Right atrium auricular region (tissue), 2 donors: Measurements from ENCODE around the gene CFAP20. TPM values are rescaled to one million over a fixed set of nuclear protein-coding genes. Genes with fewer than 3 reads are reported as not detected.
"Not testable (repeated sequence)": the region's sequence is repeated elsewhere in the genome, so short reads cannot be mapped to it uniquely, and the experiment has no call there.

Source experiments
- DNase-seq: peaks from one replicate; pipeline ENCODE4 v3.0.0-alpha.2; 2019; ENCODE audit warnings: low spot score
- H3K27ac ChIP-seq, 2 donors: fragments of 200-600 bp; sonication (generic); 1 replicate in 1 of 2; 2 replicates in 1 of 2; pipeline ENCODE4 v1.5.1; 2016 to 2019
- H3K27me3 ChIP-seq, 2 donors: fragments of 200-600 bp; sonication (generic); one replicate each; pipeline versions ENCODE4 v1.5.1 to v1.6.0; 2017 to 2019
- H3K36me3 ChIP-seq: fragments of 200-600 bp; sonication (generic); one replicate; pipeline ENCODE4 v1.5.1; 2016
- H3K4me1 ChIP-seq, 2 donors: fragments of 200-600 bp; sonication (generic); one replicate each; pipeline versions ENCODE4 v1.5.1 to v1.6.0; 2017 to 2019
- H3K4me3 ChIP-seq, 2 donors: fragments of 200-600 bp; sonication (generic); 1 replicate in 1 of 2; 2 replicates in 1 of 2; pipeline ENCODE4 v1.5.1; 2017 to 2019; ENCODE audit warnings: mild to moderate bottlenecking in 1 of 2, moderate library complexity in 1 of 2
- H3K9me3 ChIP-seq, 2 donors: fragments of 200-600 bp; sonication (generic); one replicate each; pipeline ENCODE4 v1.5.1; 2019
- total RNA-seq, 2 donors: library from RNA; depleted of rRNA; stranded (reverse); fragments of >200 nt; gene quantifications; one replicate each; pipeline ENCODE4 v1.1.0, GENCODE V29; 2016
- TF ChIP-seq, protein P1 (sequence below), 2 donors: fragments of 200-600 bp; sonication (generic); IDR thresholded peaks; one replicate each; pipeline ENCODE4 v1.5.1; 2019; ENCODE audit warnings: antibody characterized with exemption in 2 of 2

CFAP20 gene
- total RNA-seq, 2 donors from 2014 or later = 36.9 to 64.2 TPM

- no peak for DNase-seq
- Histone ChIP-seq H3K27me3 (no peaks in the 10 kb centered on the region), H3K36me3 (no peaks in the 10 kb centered on the region), H3K9me3 (peaks cover 0 to 10% of the 10 kb centered on the region in 2 donors), H3K4me3 (no peak overlapping the region), H3K4me1 (peaks cover 0 to 3% of the 10 kb centered on the region in 2 donors), H3K27ac (no peak overlapping the region)
- TF ChIP-seq, protein P1, sequence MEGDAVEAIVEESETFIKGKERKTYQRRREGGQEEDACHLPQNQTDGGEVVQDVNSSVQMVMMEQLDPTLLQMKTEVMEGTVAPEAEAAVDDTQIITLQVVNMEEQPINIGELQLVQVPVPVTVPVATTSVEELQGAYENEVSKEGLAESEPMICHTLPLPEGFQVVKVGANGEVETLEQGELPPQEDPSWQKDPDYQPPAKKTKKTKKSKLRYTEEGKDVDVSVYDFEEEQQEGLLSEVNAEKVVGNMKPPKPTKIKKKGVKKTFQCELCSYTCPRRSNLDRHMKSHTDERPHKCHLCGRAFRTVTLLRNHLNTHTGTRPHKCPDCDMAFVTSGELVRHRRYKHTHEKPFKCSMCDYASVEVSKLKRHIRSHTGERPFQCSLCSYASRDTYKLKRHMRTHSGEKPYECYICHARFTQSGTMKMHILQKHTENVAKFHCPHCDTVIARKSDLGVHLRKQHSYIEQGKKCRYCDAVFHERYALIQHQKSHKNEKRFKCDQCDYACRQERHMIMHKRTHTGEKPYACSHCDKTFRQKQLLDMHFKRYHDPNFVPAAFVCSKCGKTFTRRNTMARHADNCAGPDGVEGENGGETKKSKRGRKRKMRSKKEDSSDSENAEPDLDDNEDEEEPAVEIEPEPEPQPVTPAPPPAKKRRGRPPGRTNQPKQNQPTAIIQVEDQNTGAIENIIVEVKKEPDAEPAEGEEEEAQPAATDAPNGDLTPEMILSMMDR (IDR thresholded peaks at IDR 0.05) = no peak
These were observed 51.4 kb downstream of the CFAP20 start for GRCh38 chr16:58077796-58078195.

DNA sequence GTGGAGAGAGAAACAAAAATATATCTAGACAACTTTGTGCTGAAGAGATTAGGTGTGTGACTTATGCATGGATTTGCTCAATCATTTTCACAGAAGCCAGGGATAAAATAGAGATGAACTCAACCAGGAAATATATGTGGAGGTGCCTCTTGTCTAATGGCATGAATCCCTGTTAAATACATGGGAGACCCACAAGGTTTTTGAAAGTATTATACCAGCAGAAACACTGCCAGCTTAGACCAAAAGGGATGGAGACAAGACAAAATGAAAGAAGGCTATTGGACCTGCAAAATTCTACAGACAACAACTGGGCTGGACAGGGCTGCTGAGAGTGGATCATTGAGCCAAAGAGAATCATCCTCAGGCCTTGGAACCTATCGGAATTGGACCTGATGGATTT, 52.7 kb downstream of the CFAP20 start:
- TF ChIP-seq, protein P1 (IDR thresholded peaks at IDR 0.05) = no peak
- Histone ChIP-seq H3K27ac (no peak overlapping the region), H3K4me3 (no peak overlapping the region), H3K27me3 (no peaks in the 10 kb centered on the region), H3K36me3 (no peaks in the 10 kb centered on the region), H3K4me1 (peaks cover 0 to 3% of the 10 kb centered on the region in 2 donors), H3K9me3 (peaks cover 0 to 10% of the 10 kb centered on the region in 2 donors)
- no peak for DNase-seq

DNA sequence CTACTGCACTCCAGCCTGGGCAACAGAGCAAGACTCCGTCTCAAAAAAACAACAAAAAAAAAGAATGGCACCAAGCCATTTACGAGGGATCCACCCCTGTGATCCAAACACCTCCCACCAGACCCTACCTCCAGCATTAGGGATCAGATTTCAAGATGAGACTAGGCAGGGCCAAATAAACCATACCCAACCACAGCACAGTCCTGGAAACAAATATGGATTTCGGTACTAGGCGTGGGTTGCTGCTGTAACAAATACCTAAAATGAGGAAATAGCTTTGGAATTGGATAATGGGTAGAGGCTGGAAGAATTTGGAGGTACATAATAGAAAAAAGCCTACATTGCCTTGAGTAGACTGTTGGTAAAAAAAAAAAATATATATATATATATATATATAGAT, 54.5 kb downstream of the CFAP20 start:
- no peaks in the 10 kb centered on the region for H3K4me1 ChIP-seq
- no peaks in the 10 kb centered on the region for H3K27me3 ChIP-seq
- DNase-seq = no peak
- TF ChIP-seq, protein P1 (IDR thresholded peaks at IDR 0.05) = no peak
- H3K9me3 ChIP-seq = peaks cover 0 to 10% of the 10 kb centered on the region in 2 donors
- H3K36me3 ChIP-seq = no peaks in the 10 kb centered on the region
- H3K4me3 ChIP-seq = no peak overlapping the region
- no peak overlapping the region for H3K27ac ChIP-seq

DNA sequence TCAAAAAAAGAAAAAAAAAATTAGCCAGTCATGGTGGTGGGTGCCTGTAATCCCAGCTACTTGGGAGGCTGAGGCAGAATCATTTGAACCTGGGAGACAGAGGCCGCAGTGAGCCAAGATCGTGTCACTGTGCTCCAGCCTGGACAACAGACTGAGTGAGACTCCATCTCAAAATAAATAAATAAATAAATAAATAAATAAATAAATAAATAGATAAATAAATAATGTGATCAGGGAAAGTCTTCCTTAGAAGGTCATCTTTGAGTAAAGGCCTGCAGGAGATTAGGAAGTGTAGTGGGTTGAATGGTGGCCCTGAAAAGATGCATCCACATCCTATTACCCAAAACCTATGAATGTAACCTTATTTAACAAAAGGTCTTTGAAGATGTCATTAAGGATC, 56.1 kb downstream of the CFAP20 start:
- H3K4me1 ChIP-seq, H3K9me3 ChIP-seq, H3K27me3 ChIP-seq, H3K36me3 ChIP-seq, DNase-seq, H3K27ac ChIP-seq, H3K4me3 ChIP-seq: not testable (repeated sequence)

DNA sequence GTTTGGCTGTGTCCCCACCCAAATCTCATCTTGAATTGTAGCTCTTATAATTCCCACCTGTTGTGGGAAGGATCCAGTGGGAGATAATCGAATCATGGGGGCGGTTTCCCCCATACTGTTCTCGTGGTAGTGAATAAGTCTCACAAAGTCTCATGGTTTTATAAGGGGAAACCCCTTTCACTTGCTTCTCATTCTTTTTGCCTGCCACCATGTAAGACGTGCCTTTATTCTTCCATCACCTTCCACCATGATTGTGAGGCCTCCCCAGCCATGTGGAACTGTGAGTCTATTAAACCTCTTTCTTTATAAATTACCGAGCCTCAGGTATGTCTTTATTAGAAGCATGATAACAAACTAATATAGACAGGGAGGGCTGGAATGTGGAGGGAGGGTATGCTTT, 57.0 kb downstream of the CFAP20 start:
- H3K4me3 ChIP-seq, H3K27me3 ChIP-seq, H3K36me3 ChIP-seq, H3K27ac ChIP-seq, H3K4me1 ChIP-seq, DNase-seq, H3K9me3 ChIP-seq: not testable (repeated sequence)

DNA sequence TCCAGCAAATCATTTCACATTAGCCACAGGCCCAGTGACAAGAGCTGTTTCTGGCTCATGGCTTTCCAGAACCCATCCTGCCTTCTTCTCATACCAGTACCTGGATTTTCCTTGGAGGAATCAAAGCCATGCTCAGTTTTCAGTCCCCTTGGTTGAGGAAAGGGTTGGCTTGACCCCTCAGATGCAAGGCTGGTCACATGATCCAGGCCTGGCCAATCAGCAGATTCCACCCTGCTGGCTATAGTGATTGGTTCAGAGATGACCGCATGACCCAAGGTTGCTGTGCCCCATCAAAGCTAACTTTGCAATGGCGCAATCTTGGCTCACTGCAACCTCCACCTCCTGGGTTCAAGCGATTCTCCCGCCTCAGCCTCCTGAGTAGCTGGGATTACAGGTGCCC, 58.6 kb downstream of the CFAP20 start:
- H3K27me3 ChIP-seq = no peaks in the 10 kb centered on the region
- no peak for DNase-seq
- H3K27ac ChIP-seq = no peak overlapping the region
- H3K9me3 ChIP-seq = no peaks in the 10 kb centered on the region
- TF ChIP-seq, protein P1 (IDR thresholded peaks at IDR 0.05) = no peak
- H3K4me3 ChIP-seq = no peak overlapping the region
- no peaks in the 10 kb centered on the region for H3K4me1 ChIP-seq
- H3K36me3 ChIP-seq = no peaks in the 10 kb centered on the region

Other genes starting within 250 kb of the CFAP20 start
- gene CNGB1, start 158.3 kb downstream of the CFAP20 start, total RNA-seq = not detected
- gene ZNF319, start 128.7 kb downstream of the CFAP20 start, total RNA-seq = 1 to 10 TPM; 5.1 to 6.6 TPM
- 10 to 100 TPM; 32.2 to 43.2 TPM for gene USB1, start 128.0 kb downstream of the CFAP20 start, total RNA-seq
- gene MMP15, start 103.6 kb downstream of the CFAP20 start, total RNA-seq = 10 to 100 TPM; 36.9 to 52.3 TPM
- gene CSNK2A2, start 68.7 kb upstream of the CFAP20 start, total RNA-seq = 10 to 100 TPM; 17.2 to 18.1 TPM
- gene PRSS54, start 165.6 kb upstream of the CFAP20 start, total RNA-seq = not detected